SH-SY5Y (cell line): ENCODE results near the gene SPON2.

Experiments
- GATA2 ChIP-seq: IDR thresholded peaks from 2 replicates; pipeline ENCODE4 v1.6.1; 2011; ENCODE audit warnings: mild to moderate bottlenecking, low read depth, low read length
- GATA3 ChIP-seq: IDR thresholded peaks from 2 replicates; pipeline ENCODE4 v1.6.1; 2011; ENCODE audit warnings: low read depth, mild to moderate bottlenecking, low read length, moderate library complexity

- TF ChIP-seq GATA2, result no peak
- no peak for TF ChIP-seq GATA3
Measured at GRCh38 chr4:1139860-1140259, 32.5 kb downstream of the SPON2 start.
